Stimulated activated naive CD8-positive, alpha-beta T cell treated with anti-CD3 and anti-CD28 coated beads, Interleukin-15, amount 100 ng/mL, for 72 hours (primary cell): ENCODE data around the gene CLOCK.
A peak's percentile ranks its signal among the peaks of the same experiment; 100 is the strongest.

ENCODE experiments used
- ATAC-seq: fragments of 150-1000 bp; cut with Tn5 transposase; 2 replicates; pipeline ENCODE4 v1.10.0; 2021; ENCODE audit warnings: mild to moderate bottlenecking, moderate library complexity
- DNase-seq, 2 donors: peaks; one replicate each; pipeline ENCODE4 v3.0.0; 2021 to 2022
- H3K27ac Mint-ChIP-seq, 2 donors: one replicate each; pipeline ENCODE4 v1.8.0; 2022; ENCODE audit warnings: mild to moderate bottlenecking in 2 of 2, mixed read lengths in 2 of 2, moderate library complexity in 2 of 2
- H3K27me3 Mint-ChIP-seq: one replicate; pipeline ENCODE4 v1.8.0; 2022; ENCODE audit warnings: mixed read lengths
- H3K4me1 Mint-ChIP-seq: one replicate; pipeline ENCODE4 v1.8.0; 2022; ENCODE audit warnings: mild to moderate bottlenecking, mixed read lengths
- H3K4me3 Mint-ChIP-seq, 2 donors: one replicate each; pipeline ENCODE4 v1.8.0; 2022; ENCODE audit warnings: mild to moderate bottlenecking in 2 of 2, mixed read lengths in 2 of 2, moderate library complexity in 1 of 2
- H3K9me3 Mint-ChIP-seq, 2 donors: one replicate each; pipeline ENCODE4 v1.8.0; 2022; ENCODE audit warnings: mixed read lengths in 2 of 2

CLOCK gene

GRCh38 chr4:55466001-55466400 lies 80.7 kb downstream of the CLOCK start:
- DNase-seq = no peak
- peaks cover 9% of the 10 kb centered on the region in 2 donors for H3K9me3 Mint-ChIP-seq

GRCh38 chr4:55458611-55459010 lies 88.1 kb downstream of the CLOCK start:
- Mint-ChIP-seq H3K4me3 (no peak overlapping the region), H3K27ac (no peak overlapping the region), H3K9me3 (no peaks in the 10 kb centered on the region), H3K4me1 (no peaks in the 10 kb centered on the region), H3K27me3 (no peaks in the 10 kb centered on the region)
- DNase-seq = no peak
- no peak for ATAC-seq

More at GRCh38 chr4:55466001-55466400, 80.7 kb downstream of the CLOCK start:
- Mint-ChIP-seq H3K27me3 (no peaks in the 10 kb centered on the region), H3K4me3 (no peak overlapping the region), H3K4me1 (no peaks in the 10 kb centered on the region), H3K27ac (no peak overlapping the region)
- ATAC-seq = no peak

GRCh38 chr4:55458164-55458563 lies 88.5 kb downstream of the CLOCK start:
- H3K27ac Mint-ChIP-seq = no peak overlapping the region
- no peak for ATAC-seq
- no peaks in the 10 kb centered on the region for H3K9me3 Mint-ChIP-seq
- no peaks in the 10 kb centered on the region for H3K27me3 Mint-ChIP-seq
- DNase-seq = no peak
- H3K4me3 Mint-ChIP-seq = no peak overlapping the region
- no peaks in the 10 kb centered on the region for H3K4me1 Mint-ChIP-seq

GRCh38 chr4:55450566-55450965 lies 96.1 kb downstream of the CLOCK start:
- H3K9me3 Mint-ChIP-seq = no peaks in the 10 kb centered on the region
- H3K4me3 Mint-ChIP-seq = no peak overlapping the region
- no peaks in the 10 kb centered on the region for H3K4me1 Mint-ChIP-seq
- no peaks in the 10 kb centered on the region for H3K27me3 Mint-ChIP-seq
- DNase-seq = no peak
- ATAC-seq = no peak
- H3K27ac Mint-ChIP-seq = no peak overlapping the region

- ATAC-seq = no peak
- no peaks in the 10 kb centered on the region for H3K27me3 Mint-ChIP-seq
Observed at GRCh38 chr4:55447831-55448230, 98.9 kb downstream of the CLOCK start.

GRCh38 chr4:55447108-55447708 lies 99.5 kb downstream of the CLOCK start:
- no peak overlapping the region for H3K4me3 Mint-ChIP-seq

More at GRCh38 chr4:55447831-55448230, 98.9 kb downstream of the CLOCK start:
- DNase-seq = no peak
- Mint-ChIP-seq H3K4me3 (no peak overlapping the region), H3K9me3 (no peaks in the 10 kb centered on the region), H3K27ac (no peak overlapping the region), H3K4me1 (no peaks in the 10 kb centered on the region)

GRCh38 chr4:55446578-55446922 lies 100.2 kb downstream of the CLOCK start:
- no peak for DNase-seq
- peaks cover 4% of the 10 kb centered on the region for H3K4me1 Mint-ChIP-seq
- H3K27ac Mint-ChIP-seq = no peak overlapping the region
- H3K27me3 Mint-ChIP-seq = no peaks in the 10 kb centered on the region
- no peak for ATAC-seq
- no peaks in the 10 kb centered on the region for H3K9me3 Mint-ChIP-seq
- H3K4me3 Mint-ChIP-seq = no peak overlapping the region

More at GRCh38 chr4:55447108-55447708, 99.5 kb downstream of the CLOCK start:
- Mint-ChIP-seq H3K4me1 (peaks cover 4% of the 10 kb centered on the region), H3K27me3 (no peaks in the 10 kb centered on the region), H3K27ac (no peak overlapping the region), H3K9me3 (no peaks in the 10 kb centered on the region)
- DNase-seq = no peak
- no peak for ATAC-seq

GRCh38 chr4:55445921-55446577 lies 100.7 kb downstream of the CLOCK start:
- Mint-ChIP-seq H3K4me1 (peaks cover 4% of the 10 kb centered on the region), H3K9me3 (no peaks in the 10 kb centered on the region), H3K27ac (no peak overlapping the region), H3K4me3 (no peak overlapping the region), H3K27me3 (no peaks in the 10 kb centered on the region)
- ATAC-seq = no peak
- no peak for DNase-seq

GRCh38 chr4:55444827-55445226 lies 101.9 kb downstream of the CLOCK start:
- peaks cover 4% of the 10 kb centered on the region for H3K4me1 Mint-ChIP-seq
- no peak for DNase-seq
- no peaks in the 10 kb centered on the region for H3K9me3 Mint-ChIP-seq
- H3K4me3 Mint-ChIP-seq = no peak overlapping the region
- no peak overlapping the region for H3K27ac Mint-ChIP-seq
- no peaks in the 10 kb centered on the region for H3K27me3 Mint-ChIP-seq
- ATAC-seq = no peak

GRCh38 chr4:55442541-55442940 lies 104.2 kb downstream of the CLOCK start:
- Mint-ChIP-seq H3K9me3 (no peaks in the 10 kb centered on the region), H3K27ac (no peak overlapping the region), H3K4me1 (peaks cover 4% of the 10 kb centered on the region), H3K27me3 (no peaks in the 10 kb centered on the region), H3K4me3 (no peak overlapping the region)
- DNase-seq (no peak), ATAC-seq (no peak)

GRCh38 chr4:55440786-55441185 lies 105.9 kb downstream of the CLOCK start:
- DNase-seq (no peak), ATAC-seq (no peak)
- Mint-ChIP-seq H3K9me3 (no peaks in the 10 kb centered on the region), H3K4me3 (no peak overlapping the region), H3K27ac (no peak overlapping the region), H3K4me1 (peaks cover 5% of the 10 kb centered on the region), H3K27me3 (no peaks in the 10 kb centered on the region)

- Mint-ChIP-seq H3K4me1 (peaks cover 21% of the 10 kb centered on the region), H3K9me3 (no peaks in the 10 kb centered on the region), H3K27me3 (no peaks in the 10 kb centered on the region), H3K27ac (no peak overlapping the region), H3K4me3 (no peak overlapping the region)
- ATAC-seq = no peak
- no peak for DNase-seq
Observed at GRCh38 chr4:55439023-55439422, 107.7 kb downstream of the CLOCK start.

- H3K9me3 Mint-ChIP-seq = no peaks in the 10 kb centered on the region
- no peaks in the 10 kb centered on the region for H3K27me3 Mint-ChIP-seq
- no peak overlapping the region for H3K4me3 Mint-ChIP-seq
- no peak overlapping the region for H3K27ac Mint-ChIP-seq
- ATAC-seq (no peak), DNase-seq (no peak)
- peaks cover 21% of the 10 kb centered on the region for H3K4me1 Mint-ChIP-seq
Observed at GRCh38 chr4:55438314-55438713, 108.4 kb downstream of the CLOCK start.

GRCh38 chr4:55437823-55438222 lies 108.9 kb downstream of the CLOCK start:
- DNase-seq (no peak), ATAC-seq (no peak)
- no peak overlapping the region for H3K27ac Mint-ChIP-seq
- H3K27me3 Mint-ChIP-seq = no peaks in the 10 kb centered on the region
- no peaks in the 10 kb centered on the region for H3K9me3 Mint-ChIP-seq
- H3K4me3 Mint-ChIP-seq = no peak overlapping the region
- peaks cover 21% of the 10 kb centered on the region for H3K4me1 Mint-ChIP-seq

GRCh38 chr4:55437356-55437796 lies 109.3 kb downstream of the CLOCK start:
- Mint-ChIP-seq H3K4me1 (peaks cover 18% of the 10 kb centered on the region), H3K27me3 (no peaks in the 10 kb centered on the region), H3K9me3 (no peaks in the 10 kb centered on the region), H3K4me3 (no peak overlapping the region), H3K27ac (no peak overlapping the region)
- ATAC-seq = no peak
- no peak for DNase-seq

- Mint-ChIP-seq H3K27ac (no peak overlapping the region), H3K27me3 (no peaks in the 10 kb centered on the region), H3K9me3 (no peaks in the 10 kb centered on the region), H3K4me3 (no peak overlapping the region), H3K4me1 (peaks cover 16% of the 10 kb centered on the region)
- ATAC-seq (peak; percentile 99), DNase-seq (peak; percentile 4 to 51)
Observed at GRCh38 chr4:55435141-55435841, 111.4 kb downstream of the CLOCK start.
